Loucy (cell line): ENCODE data around the gene L1CAM.

Source experiments
- H2AFZ ChIP-seq: fragments of 200-600 bp; sonication (generic); 2 replicates; pipeline ENCODE4 v1.6.0; 2016; ENCODE audit warnings: antibody characterized with exemption, mild to moderate bottlenecking, low read length, moderate library complexity
- H3F3A ChIP-seq: fragments of 200-600 bp; 2 replicates; pipeline ENCODE4 v1.6.0; 2016; ENCODE audit warnings: antibody characterized with exemption, low read depth, mild to moderate bottlenecking
- H3K27me3 ChIP-seq: fragments of 200-600 bp; sonication (generic); 2 replicates; pipeline ENCODE4 v1.6.1; 2014; ENCODE audit warnings: low read length, mild to moderate bottlenecking; ENCODE audit not compliant: insufficient read depth, poor library complexity, severe bottlenecking
- H3K36me3 ChIP-seq: fragments of 200-600 bp; sonication (generic); 2 replicates; pipeline ENCODE4 v1.6.1; 2016; ENCODE audit warnings: low read length; ENCODE audit not compliant: insufficient read depth
- H3K4me1 ChIP-seq: fragments of 200-600 bp; sonication (generic); 2 replicates; pipeline ENCODE4 v1.5.1; 2014; ENCODE audit warnings: low read length, mild to moderate bottlenecking; ENCODE audit not compliant: insufficient read depth, poor library complexity, severe bottlenecking
- H3K4me2 ChIP-seq: fragments of 200-600 bp; sonication (generic); 2 replicates; pipeline ENCODE4 v1.6.0; 2014; ENCODE audit warnings: antibody characterized with exemption, low read length, low read depth, mild to moderate bottlenecking; ENCODE audit not compliant: poor library complexity, severe bottlenecking
- H3K4me3 ChIP-seq: fragments of 200-600 bp; sonication (generic); 2 replicates; pipeline ENCODE4 v1.5.1; 2014; ENCODE audit warnings: low read length, mild to moderate bottlenecking, mixed read lengths; ENCODE audit not compliant: poor library complexity, severe bottlenecking
- H3K79me2 ChIP-seq: fragments of 200-600 bp; sonication (generic); 2 replicates; pipeline ENCODE4 v1.6.1; 2014; ENCODE audit warnings: low read length; ENCODE audit not compliant: insufficient read depth
- H3K9ac ChIP-seq: fragments of 200-600 bp; sonication (generic); 2 replicates; pipeline ENCODE4 v1.6.0; 2014; ENCODE audit warnings: mild to moderate bottlenecking, low read depth, low read length, moderate library complexity; ENCODE audit not compliant: poor library complexity, severe bottlenecking
- H3K9me2 ChIP-seq: fragments of 200-600 bp; sonication (generic); replicated peaks from 2 replicates; pipeline ENCODE4 v1.6.1; 2016; ENCODE audit warnings: low read depth, low read length, mixed read lengths
- H3K9me3 ChIP-seq: fragments of 200-600 bp; sonication (generic); 2 replicates; pipeline ENCODE4 v1.6.1; 2014; ENCODE audit warnings: mild to moderate bottlenecking, antibody characterized with exemption, low read length, low read depth; ENCODE audit not compliant: insufficient read depth
- H4K20me1 ChIP-seq: fragments of 200-600 bp; sonication (generic); 2 replicates; pipeline ENCODE4 v1.6.0; 2014; ENCODE audit warnings: antibody characterized with exemption, low read length, mild to moderate bottlenecking; ENCODE audit not compliant: insufficient read depth, poor library complexity, severe bottlenecking
- EZH2phosphoT487 ChIP-seq: fragments of 200-600 bp; IDR thresholded peaks from 2 replicates; pipeline ENCODE4 v1.6.1; 2018; ENCODE audit warnings: antibody characterized with exemption, mild to moderate bottlenecking, moderate library complexity, borderline replicate concordance
- TF ChIP-seq, protein P1 (sequence below): fragments of 200-600 bp; sonication (generic); conservative IDR thresholded peaks from 2 replicates; pipeline ENCODE4 v1.5.1; 2014; ENCODE audit warnings: mild to moderate bottlenecking, antibody characterized with exemption, low read length

L1CAM gene

DNA sequence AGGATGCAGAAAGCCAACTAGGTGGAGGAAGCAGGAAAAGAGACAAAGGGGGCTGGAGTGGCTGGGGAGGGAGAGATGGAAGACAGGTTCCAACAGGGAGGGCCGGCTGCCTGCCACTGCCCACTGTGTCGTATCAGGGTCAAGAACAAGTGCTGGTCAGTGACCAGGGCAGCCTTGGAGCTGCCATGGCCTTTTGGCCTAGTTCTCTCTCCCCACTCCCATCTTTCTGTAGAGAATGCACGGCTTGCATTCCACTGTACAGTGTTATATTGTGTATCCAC lies 11.9 kb downstream of the L1CAM start:
- TF ChIP-seq, protein P1, sequence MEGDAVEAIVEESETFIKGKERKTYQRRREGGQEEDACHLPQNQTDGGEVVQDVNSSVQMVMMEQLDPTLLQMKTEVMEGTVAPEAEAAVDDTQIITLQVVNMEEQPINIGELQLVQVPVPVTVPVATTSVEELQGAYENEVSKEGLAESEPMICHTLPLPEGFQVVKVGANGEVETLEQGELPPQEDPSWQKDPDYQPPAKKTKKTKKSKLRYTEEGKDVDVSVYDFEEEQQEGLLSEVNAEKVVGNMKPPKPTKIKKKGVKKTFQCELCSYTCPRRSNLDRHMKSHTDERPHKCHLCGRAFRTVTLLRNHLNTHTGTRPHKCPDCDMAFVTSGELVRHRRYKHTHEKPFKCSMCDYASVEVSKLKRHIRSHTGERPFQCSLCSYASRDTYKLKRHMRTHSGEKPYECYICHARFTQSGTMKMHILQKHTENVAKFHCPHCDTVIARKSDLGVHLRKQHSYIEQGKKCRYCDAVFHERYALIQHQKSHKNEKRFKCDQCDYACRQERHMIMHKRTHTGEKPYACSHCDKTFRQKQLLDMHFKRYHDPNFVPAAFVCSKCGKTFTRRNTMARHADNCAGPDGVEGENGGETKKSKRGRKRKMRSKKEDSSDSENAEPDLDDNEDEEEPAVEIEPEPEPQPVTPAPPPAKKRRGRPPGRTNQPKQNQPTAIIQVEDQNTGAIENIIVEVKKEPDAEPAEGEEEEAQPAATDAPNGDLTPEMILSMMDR = no peak
- TF ChIP-seq EZH2phosphoT487 = no peak
- no peaks in the 10 kb centered on the region for H3K27me3 ChIP-seq
- H3K36me3 ChIP-seq = no peaks in the 10 kb centered on the region
- no peaks in the 10 kb centered on the region for H3K9me2 ChIP-seq
- H4K20me1 ChIP-seq = no peaks in the 10 kb centered on the region
- H2AFZ ChIP-seq = no peak overlapping the region
- no peaks in the 10 kb centered on the region for H3K9me3 ChIP-seq
- H3F3A ChIP-seq = no peaks in the 10 kb centered on the region
- H3K4me1 ChIP-seq = peaks cover 15% of the 10 kb centered on the region
- H3K4me3 ChIP-seq = no peak overlapping the region
- no peak overlapping the region for H3K4me2 ChIP-seq
- H3K9ac ChIP-seq = no peak overlapping the region
- H3K79me2 ChIP-seq = no peaks in the 10 kb centered on the region

DNA sequence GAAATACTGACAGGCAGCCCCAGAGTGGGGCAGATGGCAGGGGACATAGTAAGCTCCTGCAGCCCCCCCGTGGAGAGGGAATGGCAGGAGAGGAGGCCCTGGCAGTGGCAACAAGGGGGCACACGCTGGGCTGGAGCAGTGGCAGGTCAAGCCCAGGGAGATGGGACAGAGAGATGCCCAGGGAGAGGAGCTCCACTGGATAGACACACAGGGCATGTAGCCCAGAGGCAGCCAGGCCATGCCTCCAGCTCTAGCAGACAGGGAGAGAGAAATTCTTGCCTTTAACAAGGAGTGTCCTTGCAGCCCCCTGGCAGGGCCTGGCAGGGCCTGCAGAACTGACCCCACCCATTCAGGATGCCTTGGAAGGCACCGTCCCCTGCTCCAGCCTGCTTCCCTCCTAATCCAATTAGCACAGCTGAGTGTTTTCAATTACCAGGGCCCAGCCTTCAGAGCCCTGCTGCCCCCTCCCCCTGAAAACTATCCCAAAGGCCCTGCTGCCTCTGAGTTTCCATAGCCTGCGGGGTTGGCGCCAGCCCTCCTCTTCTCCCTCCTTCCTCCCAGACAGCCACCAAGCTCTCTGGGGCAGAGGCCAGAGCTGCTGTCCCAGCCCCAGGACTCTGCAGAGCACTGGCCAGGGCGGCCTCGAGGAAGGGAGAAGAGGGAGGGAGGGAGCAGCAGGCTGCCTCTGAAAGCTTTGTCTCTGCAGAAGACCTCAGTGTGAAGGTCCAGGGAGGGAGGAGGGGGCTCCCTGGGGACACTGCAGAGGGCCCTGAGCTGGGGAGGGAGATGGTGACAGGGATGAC lies 12.5 kb downstream of the L1CAM start:
- TF ChIP-seq, protein P1 = no peak
- no peak for TF ChIP-seq EZH2phosphoT487
- Histone ChIP-seq H3K27me3 (no peaks in the 10 kb centered on the region), H3K79me2 (no peaks in the 10 kb centered on the region)

DNA sequence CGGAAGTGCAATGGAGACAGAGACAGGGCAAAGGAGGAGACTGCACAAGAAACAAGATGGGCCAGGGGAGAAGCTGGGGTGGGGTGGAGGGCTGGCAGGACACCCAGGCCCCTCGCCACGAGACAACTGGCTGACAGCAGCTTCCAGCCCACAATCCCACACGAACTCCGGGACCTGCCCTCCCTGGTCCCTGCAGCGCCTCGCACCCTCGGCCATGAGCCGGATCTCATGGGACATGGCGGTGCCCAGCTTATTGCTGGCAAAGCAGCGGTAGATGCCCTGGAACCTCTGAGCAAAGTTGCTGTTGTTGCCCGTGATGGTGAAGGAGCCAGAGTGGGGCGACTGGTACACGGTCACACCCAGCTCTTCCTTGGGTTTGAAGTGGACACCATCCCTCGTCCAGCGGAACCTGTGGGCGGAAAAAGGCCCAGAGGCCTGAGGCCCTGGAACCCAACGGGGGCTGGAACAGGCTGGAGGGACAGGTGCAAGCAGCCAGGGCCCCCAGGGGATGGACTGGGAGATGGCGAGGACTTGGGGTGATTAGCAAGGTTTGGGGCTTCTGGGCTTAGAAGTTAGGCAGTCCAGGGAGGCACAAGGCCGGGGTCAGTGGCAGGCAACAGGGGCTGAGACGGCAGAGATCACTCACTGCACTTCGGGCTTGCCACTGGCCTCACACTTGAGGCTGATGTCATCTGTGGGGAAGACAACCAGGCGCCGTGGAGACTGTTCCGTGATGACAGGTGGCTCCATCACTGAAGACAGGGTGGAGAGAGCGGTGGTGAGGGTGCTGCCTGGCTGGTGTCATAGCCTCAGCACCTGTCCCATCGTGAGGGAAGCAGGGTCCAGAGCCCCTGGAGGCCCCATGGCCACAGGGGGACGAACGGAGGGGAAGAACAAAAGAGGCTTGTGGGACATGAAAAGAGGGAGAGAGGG lies 13.8 kb downstream of the L1CAM start:
- Histone ChIP-seq H3K27me3 (no peaks in the 10 kb centered on the region), H3K9ac (no peak overlapping the region), H3K4me1 (no peaks in the 10 kb centered on the region), H3K4me2 (no peak overlapping the region), H3F3A (no peaks in the 10 kb centered on the region), H2AFZ (no peak overlapping the region), H4K20me1 (no peaks in the 10 kb centered on the region), H3K4me3 (no peak overlapping the region), H3K79me2 (no peaks in the 10 kb centered on the region), H3K36me3 (no peaks in the 10 kb centered on the region), H3K9me2 (no peaks in the 10 kb centered on the region), H3K9me3 (no peaks in the 10 kb centered on the region)
- no peak for TF ChIP-seq EZH2phosphoT487
- TF ChIP-seq, protein P1 = no peak

More for the DNA sequence above, 12.5 kb downstream of the L1CAM start:
- H3F3A ChIP-seq = no peaks in the 10 kb centered on the region
- no peak overlapping the region for H3K4me2 ChIP-seq
- H2AFZ ChIP-seq = no peak overlapping the region
- H3K36me3 ChIP-seq = no peaks in the 10 kb centered on the region
- no peaks in the 10 kb centered on the region for H3K9me2 ChIP-seq
- no peaks in the 10 kb centered on the region for H4K20me1 ChIP-seq
- H3K4me3 ChIP-seq = no peak overlapping the region
- peaks cover 10% of the 10 kb centered on the region for H3K4me1 ChIP-seq
- H3K9ac ChIP-seq = no peak overlapping the region
- no peaks in the 10 kb centered on the region for H3K9me3 ChIP-seq
